ENCODE results near the gene LIMK2. TPM values are rescaled to one million over a fixed set of nuclear protein-coding genes. Genes with fewer than 3 reads are reported as not detected.
"Not testable (repeated sequence)": the region's sequence is repeated elsewhere in the genome, so short reads cannot be mapped to it uniquely, and the experiment has no call there.

Gene LIMK2
- total RNA-seq, 2 donors from 2014 or later = 59.5 to 61.4 TPM

DNA sequence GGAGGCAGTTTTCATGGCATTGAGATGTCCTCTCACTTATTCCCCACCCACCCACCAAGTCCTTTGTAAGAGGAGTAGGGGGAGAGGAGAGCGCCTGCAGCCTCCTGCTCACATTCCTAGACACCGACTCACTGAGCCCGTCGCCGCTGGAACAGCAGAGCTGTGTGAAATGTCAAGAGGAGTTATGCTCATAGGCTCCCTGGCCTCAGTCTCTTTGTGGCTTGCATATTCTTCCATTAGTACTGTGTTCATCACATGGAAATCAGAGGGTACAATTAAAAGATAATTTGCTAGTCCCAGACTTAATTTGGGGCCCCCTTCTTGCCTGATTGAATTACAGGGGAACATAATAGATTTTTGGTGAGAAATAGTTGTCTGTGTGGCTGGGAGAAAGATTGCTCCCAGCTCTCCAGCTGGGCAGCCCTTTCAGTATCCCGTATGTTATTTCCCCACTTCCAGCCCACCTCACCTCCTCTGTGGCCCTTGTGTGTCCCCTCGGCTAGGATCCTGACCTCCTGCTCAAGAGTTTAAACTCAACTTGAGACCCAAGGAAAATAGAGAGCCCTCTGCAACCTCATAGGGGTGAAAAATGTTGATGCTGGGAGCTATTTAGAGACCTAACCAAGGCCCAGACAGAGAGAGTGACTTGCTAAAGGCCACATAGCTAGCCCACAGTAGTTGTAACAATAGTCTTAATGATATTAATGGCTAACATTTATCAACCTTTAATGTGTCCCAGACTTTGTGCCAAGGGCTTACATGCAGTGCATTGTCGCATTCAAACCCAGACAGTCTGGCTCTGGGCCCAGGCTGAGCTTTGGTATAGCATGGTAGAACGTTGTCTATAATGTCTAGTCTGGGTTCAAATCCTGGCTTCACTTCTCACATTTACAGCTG lies 32.2 kb downstream of the LIMK2 start:
- H3K9me3 Mint-ChIP-seq = no peaks in the 10 kb centered on the region
- peaks cover 33% of the 10 kb centered on the region for H3K4me1 Mint-ChIP-seq
- H3K27me3 Mint-ChIP-seq = no peaks in the 10 kb centered on the region
- H3K36me3 Mint-ChIP-seq (ENCODE audit: low read depth) = peaks cover 32% of the 10 kb centered on the region
- H3K4me3 Mint-ChIP-seq = no peak overlapping the region
- ATAC-seq (replicated peaks) = no peak
- peak overlapping the region; percentile 31 for H3K27ac Mint-ChIP-seq

DNA sequence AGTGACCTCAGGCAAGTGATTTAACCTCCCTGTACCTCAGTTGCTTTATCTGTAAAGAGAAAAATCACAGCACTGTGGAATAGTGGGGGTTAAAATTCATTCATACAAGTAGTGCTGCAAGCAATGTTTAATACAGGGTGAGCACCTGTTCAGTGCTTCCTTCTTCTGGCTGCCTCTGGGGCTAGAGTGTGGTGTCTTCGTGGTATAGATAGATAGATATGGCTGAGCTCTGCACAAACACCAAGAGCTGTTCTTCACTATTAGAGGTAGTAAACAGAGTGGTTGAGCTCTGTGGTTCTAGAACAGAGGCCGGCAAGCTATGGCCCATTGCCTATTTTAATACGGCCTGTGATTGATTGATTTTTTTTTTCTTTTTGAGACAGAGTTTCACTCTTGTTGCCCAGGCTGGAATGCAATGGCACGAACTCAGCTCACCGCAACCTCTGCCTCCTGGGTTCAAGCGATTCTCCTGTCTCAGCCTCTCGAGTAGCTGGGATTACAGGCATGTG lies 32.9 kb downstream of the LIMK2 start:
- Mint-ChIP-seq H3K27me3 (no peaks in the 10 kb centered on the region), H3K4me1 (peaks cover 26% of the 10 kb centered on the region), H3K4me3 (no peak overlapping the region), H3K9me3 (no peaks in the 10 kb centered on the region), H3K36me3 (ENCODE audit: low read depth) (peaks cover 32% of the 10 kb centered on the region), H3K27ac (peak overlapping the region; percentile 31)
- no peak for ATAC-seq (replicated peaks)

DNA sequence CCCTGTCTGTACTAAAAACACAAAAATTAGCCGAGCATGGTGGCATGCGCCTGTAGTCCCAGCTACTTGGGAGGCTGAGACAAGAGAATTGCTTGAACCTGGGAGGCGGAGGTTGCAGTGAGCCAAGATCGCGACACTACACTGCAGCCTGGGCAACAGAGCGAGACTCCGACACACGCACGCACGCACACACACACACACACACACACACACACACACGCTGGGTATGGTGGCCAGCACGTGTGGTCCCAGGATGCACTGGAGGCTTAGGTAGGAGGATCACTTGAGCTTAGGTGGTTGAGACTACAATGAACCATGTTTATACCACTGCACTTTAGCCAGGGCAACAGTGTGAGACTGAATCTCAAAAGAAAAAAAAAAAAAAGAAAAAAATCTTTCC lies 33.9 kb downstream of the LIMK2 start:
- Mint-ChIP-seq H3K4me1 (peaks cover 19% of the 10 kb centered on the region), H3K36me3 (ENCODE audit: low read depth) (peaks cover 23% of the 10 kb centered on the region)
- H3K27me3 Mint-ChIP-seq; H3K27ac Mint-ChIP-seq; ATAC-seq (replicated peaks); H3K9me3 Mint-ChIP-seq; H3K4me3 Mint-ChIP-seq: not testable (repeated sequence)

DNA sequence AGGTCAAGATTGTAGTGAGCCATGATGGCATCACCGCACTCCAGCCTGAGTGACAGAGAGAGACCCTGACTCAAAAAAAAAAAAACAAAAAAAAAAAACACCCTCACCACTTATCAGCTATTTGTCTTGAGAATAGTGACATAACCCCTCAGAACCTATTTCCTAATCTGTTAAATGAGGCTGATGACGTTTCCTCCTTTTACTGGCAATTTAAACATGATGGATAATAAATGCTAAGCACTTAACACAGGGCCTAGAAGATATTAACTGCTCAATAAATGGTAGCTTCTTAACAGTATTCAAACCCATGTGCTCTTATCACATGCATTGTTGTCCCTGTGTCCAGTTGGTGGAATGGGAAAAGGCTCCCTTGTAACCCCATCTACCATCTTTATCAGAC lies 34.6 kb downstream of the LIMK2 start:
- Mint-ChIP-seq H3K9me3 (no peaks in the 10 kb centered on the region), H3K36me3 (ENCODE audit: low read depth) (peaks cover 17% of the 10 kb centered on the region), H3K27me3 (no peaks in the 10 kb centered on the region), H3K4me1 (peaks cover 18% of the 10 kb centered on the region), H3K4me3 (no peak overlapping the region), H3K27ac (peak overlapping the region; percentile 52)
- ATAC-seq (replicated peaks) = no peak

DNA sequence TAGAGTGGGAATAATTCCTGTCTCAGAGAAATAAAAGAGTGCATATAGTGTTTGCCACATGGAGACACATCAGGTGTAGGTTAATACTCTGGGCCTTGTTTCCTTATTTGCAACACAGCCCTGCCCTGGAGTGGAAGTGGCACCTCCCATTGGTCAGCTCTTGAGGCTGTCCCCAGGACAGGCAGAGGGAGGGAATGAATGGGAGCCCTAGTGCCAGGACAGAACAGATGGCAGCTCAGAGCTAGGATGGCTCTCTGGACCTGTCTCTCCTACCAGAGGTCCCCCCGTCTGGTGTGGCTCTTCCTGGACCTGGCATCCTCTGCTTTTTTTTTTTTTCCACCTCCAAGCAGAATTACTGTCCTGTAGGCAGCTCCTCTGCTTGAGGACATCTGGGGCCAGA lies 35.6 kb downstream of the LIMK2 start:
- no peak for ATAC-seq (replicated peaks)
- Mint-ChIP-seq H3K4me3 (peak overlapping the region; percentile 39), H3K27ac (peak overlapping the region; percentile 52)

DNA sequence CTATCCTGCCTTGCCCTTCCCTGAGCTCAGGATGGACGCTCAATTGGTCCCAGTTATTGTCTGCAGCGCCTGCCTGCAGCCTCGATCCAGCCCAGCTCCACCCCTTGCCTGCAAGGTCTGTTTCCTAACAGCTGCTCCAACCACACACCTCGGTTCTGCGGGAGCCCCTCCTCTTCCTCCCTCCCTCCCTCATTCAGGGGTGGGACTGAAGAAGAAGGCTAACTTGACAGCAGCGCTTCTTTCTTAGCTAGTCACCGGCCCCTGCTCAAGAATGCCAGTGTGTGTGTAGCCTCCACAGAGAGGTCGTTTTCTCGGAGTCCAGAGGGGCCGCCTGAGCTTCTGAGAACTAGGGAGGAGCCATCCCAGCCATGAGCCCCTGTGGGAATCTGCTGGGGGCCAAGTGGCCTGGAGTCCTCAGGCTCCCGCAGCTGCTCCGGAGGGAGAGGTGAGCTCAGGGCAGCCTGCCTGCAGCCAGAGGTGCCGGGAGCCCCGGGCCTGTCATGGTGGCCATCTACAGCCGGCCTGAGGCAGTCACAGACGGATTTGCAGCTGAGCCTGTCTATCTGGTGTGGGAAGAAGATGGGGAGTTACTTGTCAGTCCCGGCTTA lies 36.1 kb downstream of the LIMK2 start:
- Mint-ChIP-seq H3K9me3 (no peaks in the 10 kb centered on the region), H3K27me3 (no peaks in the 10 kb centered on the region), H3K27ac (peak overlapping the region; percentile 52), H3K36me3 (ENCODE audit: low read depth) (peaks cover 2% of the 10 kb centered on the region), H3K4me1 (peaks cover 10% of the 10 kb centered on the region), H3K4me3 (peak overlapping the region; percentile 39)
- ATAC-seq (replicated peaks) = peak; percentile 74

More for the DNA sequence above, 35.6 kb downstream of the LIMK2 start:
- Mint-ChIP-seq H3K36me3 (ENCODE audit: low read depth) (peaks cover 7% of the 10 kb centered on the region), H3K4me1 (peaks cover 10% of the 10 kb centered on the region), H3K9me3 (no peaks in the 10 kb centered on the region), H3K27me3 (no peaks in the 10 kb centered on the region)

DNA sequence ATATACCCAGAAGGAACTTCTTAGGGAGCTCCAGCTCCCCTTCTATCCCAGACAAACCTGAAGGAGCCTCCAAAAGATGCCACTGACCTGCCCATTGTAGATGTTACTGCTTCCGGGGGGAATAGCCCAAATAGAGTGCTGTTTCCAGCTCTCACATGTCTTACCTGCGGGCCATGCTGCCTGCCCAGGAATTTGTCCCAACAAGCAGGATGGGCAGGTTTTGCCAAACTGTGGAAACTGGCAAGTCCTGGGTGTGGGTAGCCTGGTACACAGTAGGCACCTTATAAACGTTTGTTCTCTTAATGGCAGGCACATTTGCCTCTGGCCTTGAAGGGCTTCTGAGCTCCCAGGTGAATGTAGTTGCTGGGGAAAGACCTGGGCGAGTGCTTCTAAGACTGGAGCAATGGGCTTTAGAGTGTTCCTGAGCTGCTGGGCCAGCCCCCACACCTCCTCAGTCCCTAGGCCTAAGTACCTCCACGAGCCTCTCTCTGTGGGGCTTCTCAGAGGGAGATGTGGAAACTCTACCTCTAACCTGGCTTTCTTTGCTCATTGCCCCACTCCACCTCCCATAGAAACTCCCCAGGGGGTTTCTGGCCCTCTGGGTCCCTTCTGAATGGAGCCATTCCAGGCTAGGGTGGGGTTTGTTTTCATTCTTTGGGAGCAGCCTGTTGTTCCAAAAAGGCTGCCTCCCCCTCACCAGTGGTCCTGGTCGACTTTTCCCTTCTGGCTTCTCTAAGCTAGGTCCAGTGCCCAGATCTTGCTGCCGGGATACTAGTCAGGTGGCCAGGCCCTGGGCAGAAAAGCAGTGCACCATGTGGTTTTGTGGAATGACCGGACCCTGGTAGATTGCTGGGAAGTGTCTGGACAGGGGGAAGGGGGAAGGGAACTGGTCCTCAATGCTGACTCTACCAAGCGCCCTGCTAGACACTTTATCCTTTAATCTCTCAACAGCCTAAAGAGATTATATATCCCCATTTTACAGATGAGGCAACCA lies 37.2 kb downstream of the LIMK2 start:
- no peak for ATAC-seq (replicated peaks)
- Mint-ChIP-seq H3K36me3 (ENCODE audit: low read depth) (no peaks in the 10 kb centered on the region), H3K27me3 (no peaks in the 10 kb centered on the region), H3K27ac (no peak overlapping the region), H3K9me3 (no peaks in the 10 kb centered on the region), H3K4me1 (peaks cover 10% of the 10 kb centered on the region), H3K4me3 (no peak overlapping the region)

DNA sequence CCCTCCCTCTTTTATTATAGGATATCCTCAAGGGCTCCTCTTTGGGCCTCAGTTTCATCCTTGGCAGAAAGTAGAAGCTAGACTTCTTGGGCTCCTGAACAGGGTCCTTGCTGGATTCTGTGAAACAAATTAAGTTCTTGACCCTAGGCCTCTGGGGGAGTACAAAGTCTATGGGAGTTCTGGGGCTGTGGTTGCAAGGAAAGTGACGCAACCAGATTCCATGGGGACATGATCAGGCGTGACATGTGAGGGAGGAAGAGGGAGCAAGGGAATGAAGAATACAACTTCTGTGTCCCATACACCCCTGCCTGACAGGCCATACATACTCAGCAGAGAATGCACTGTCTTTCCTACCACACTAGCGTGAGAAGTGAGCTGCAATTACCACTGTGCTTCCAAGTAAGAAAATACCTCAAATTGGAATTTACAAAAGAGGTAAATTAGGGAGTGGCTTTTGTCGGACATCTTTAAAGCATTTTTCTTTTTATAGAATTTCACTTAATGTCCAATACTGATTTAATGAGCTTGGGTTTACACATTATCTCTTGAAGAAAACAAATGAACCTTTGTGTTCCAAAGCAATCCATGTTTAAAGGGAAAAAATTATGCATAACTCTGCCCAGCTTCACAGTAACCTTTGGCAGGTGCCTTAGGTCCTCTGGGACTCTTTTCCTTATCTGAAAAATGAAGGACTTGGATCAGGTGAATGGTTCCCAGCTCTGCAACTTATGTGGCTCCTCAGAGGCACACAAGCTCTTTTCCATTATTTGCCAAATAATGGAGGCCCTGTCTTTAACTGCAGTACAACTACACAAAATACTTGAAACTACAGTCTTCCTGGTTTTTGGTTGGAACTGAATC lies 38.9 kb downstream of the LIMK2 start:
- H3K9me3 Mint-ChIP-seq = no peaks in the 10 kb centered on the region
- H3K4me1 Mint-ChIP-seq = peaks cover 15% of the 10 kb centered on the region
- no peaks in the 10 kb centered on the region for H3K27me3 Mint-ChIP-seq
- H3K4me3 Mint-ChIP-seq = no peak overlapping the region
- H3K27ac Mint-ChIP-seq = no peak overlapping the region
- ATAC-seq (replicated peaks) = no peak
- H3K36me3 Mint-ChIP-seq (ENCODE audit: low read depth) = no peaks in the 10 kb centered on the region

DNA sequence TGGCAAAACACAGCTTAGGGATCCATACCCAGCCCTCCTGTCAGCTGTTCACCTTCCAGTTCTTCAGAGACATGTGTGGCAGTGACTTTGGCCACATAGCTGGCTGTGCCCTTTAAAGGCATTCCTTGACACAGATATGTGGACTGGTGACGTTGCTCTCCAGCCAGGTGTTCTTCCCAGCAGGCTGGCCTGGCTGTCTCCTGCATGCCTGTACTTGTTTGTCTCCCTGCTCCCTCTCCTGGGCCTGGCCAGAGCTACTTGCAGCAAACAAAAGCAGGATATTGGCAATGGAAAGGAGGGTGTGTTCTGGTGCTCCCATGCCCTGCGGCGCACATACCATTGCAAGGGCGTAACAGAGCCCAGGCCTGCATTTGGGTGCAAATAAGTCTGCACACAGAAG lies 41.9 kb downstream of the LIMK2 start:
- H3K4me1 Mint-ChIP-seq = peaks cover 5% of the 10 kb centered on the region
- H3K4me3 Mint-ChIP-seq = no peak overlapping the region
- H3K36me3 Mint-ChIP-seq (ENCODE audit: low read depth) = peaks cover 24% of the 10 kb centered on the region
- ATAC-seq (replicated peaks) = no peak
- peak overlapping the region; percentile 61 for H3K27ac Mint-ChIP-seq
- no peaks in the 10 kb centered on the region for H3K27me3 Mint-ChIP-seq
- H3K9me3 Mint-ChIP-seq = no peaks in the 10 kb centered on the region

DNA sequence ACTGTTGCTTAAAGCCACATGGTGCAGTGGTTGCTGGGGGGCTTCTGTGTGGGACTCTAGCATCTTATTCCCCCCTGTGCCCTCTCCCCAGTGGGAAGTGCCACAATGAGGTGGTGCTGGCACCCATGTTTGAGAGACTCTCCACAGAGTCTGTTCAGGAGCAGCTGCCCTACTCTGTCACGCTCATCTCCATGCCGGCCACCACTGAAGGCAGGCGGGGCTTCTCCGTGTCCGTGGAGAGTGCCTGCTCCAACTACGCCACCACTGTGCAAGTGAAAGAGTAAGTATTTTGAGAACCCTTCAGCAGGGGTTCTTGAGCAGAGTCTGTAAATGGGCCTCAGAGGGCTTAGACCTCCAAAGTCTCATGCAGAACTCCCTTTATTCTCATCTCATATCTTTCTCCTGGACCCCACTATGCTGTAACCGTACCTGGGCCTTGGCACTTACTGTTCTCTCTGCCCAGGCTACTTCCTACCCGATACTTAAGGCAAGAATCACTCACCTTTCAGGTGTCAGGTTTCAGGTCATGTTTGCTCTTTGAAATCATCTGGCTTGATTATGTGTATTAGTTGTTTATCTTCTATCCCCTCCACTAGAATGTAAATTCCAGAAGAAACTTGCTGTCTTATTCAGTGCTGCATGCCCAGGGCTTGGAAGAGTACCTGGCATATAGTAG lies 47.8 kb downstream of the LIMK2 start:
- H3K4me1 Mint-ChIP-seq = peaks cover 5% of the 10 kb centered on the region
- no peaks in the 10 kb centered on the region for H3K27me3 Mint-ChIP-seq
- peak overlapping the region; percentile 22 for H3K27ac Mint-ChIP-seq
- peaks cover 78% of the 10 kb centered on the region for H3K36me3 Mint-ChIP-seq (ENCODE audit: low read depth)
- no peak for ATAC-seq (replicated peaks)
- no peak overlapping the region for H3K4me3 Mint-ChIP-seq
- no peaks in the 10 kb centered on the region for H3K9me3 Mint-ChIP-seq

DNA sequence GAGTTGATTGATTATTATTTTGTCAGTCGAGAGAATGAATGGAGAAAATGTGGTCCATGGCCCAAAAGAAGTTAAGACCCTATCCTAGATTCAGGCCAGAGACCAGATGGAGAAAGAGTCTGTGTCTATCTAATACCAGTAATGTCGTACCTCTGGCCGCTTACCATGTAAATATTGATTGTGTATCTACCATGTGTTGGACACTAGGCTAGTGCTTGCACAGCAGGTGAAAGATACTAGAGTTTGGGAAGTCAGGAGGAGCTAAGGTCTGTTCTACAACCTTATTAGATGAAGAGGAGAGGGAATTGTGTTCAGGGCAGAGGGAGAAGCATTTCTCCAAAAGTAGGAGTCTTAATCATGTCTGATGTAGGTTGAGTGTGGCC lies 48.4 kb downstream of the LIMK2 start:
- H3K27ac Mint-ChIP-seq = peak overlapping the region; percentile 22
- H3K27me3 Mint-ChIP-seq = no peaks in the 10 kb centered on the region
- no peak for ATAC-seq (replicated peaks)
- H3K4me3 Mint-ChIP-seq = no peak overlapping the region
- peaks cover 2% of the 10 kb centered on the region for H3K4me1 Mint-ChIP-seq
- peaks cover 80% of the 10 kb centered on the region for H3K36me3 Mint-ChIP-seq (ENCODE audit: low read depth)
- no peaks in the 10 kb centered on the region for H3K9me3 Mint-ChIP-seq

DNA sequence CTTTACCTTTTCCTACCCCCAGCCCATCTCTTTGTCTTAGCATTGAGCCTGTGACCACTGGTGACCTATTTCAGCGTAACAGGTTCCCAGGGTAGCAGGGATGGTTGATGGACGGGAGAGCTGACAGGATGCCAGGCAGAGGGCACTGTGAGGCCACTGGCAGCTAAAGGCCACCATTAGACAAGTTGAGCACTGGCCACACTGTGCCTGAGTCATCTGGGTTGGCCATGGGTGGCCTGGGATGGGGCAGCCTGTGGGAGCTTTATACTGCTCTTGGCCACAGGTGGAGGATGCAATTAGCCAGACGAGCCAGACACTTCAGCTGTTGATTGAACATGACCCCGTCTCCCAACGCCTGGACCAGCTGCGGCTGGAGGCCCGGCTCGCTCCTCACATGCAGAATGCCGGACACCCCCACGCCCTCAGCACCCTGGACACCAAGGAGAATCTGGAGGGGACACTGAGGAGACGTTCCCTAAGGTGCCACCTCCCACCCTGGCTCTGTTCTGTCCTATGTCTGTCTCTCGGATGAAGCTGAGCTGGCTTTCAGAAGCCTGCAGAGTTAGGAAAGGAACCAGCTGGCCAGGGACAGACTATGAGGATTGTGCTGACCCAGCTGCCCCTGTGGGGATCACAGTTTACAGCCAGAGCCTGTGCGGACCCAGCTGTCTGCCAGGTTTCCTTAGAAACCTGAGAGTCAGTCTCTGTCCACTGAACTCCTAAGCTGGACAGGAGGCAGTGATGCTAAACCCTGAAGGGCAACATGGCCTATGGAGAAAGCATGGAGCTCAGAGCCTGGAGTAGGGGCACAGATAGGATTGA lies 50.4 kb downstream of the LIMK2 start:
- ATAC-seq (replicated peaks) = no peak
- H3K9me3 Mint-ChIP-seq = no peaks in the 10 kb centered on the region
- no peaks in the 10 kb centered on the region for H3K27me3 Mint-ChIP-seq
- H3K27ac Mint-ChIP-seq = no peak overlapping the region
- no peak overlapping the region for H3K4me3 Mint-ChIP-seq
- H3K4me1 Mint-ChIP-seq = no peaks in the 10 kb centered on the region
- H3K36me3 Mint-ChIP-seq (ENCODE audit: low read depth) = peaks cover 91% of the 10 kb centered on the region
